GM23248 (cell line): ENCODE data around the gene LRMDA. TPM values are rescaled to one million over a fixed set of nuclear protein-coding genes. Genes with fewer than 3 reads are reported as not detected.

Experiments used
- DNase-seq: peaks from one replicate; pipeline ENCODE4 v3.0.0-alpha.2; 2015
- H2AFZ ChIP-seq: fragments of 200-600 bp; sonication (generic); 2 replicates; pipeline ENCODE4 v1.6.1; 2016; ENCODE audit warnings: antibody characterized with exemption
- H3F3A ChIP-seq: fragments of 200-600 bp; sonication (generic); 2 replicates; pipeline ENCODE4 v1.6.1; 2016; ENCODE audit warnings: mild to moderate bottlenecking, antibody characterized with exemption, mixed run types; ENCODE audit not compliant: insufficient read depth
- H3K27ac ChIP-seq: fragments of 200-600 bp; sonication (generic); 2 replicates; pipeline ENCODE4 v1.5.1; 2016; ENCODE audit warnings: mild to moderate bottlenecking
- H3K27me3 ChIP-seq: fragments of 200-600 bp; sonication (generic); replicated peaks from 2 replicates; pipeline ENCODE4 v1.6.1; 2016; ENCODE audit warnings: mild to moderate bottlenecking; ENCODE audit not compliant: insufficient read depth
- H3K36me3 ChIP-seq: fragments of 200-600 bp; sonication (generic); 2 replicates; pipeline ENCODE4 v1.6.1; 2016; ENCODE audit warnings: low read depth, mild to moderate bottlenecking
- H3K4me1 ChIP-seq: fragments of 200-600 bp; sonication (generic); 2 replicates; pipeline ENCODE4 v1.6.1; 2016; ENCODE audit warnings: mild to moderate bottlenecking; ENCODE audit not compliant: insufficient read depth
- H3K4me2 ChIP-seq: fragments of 200-600 bp; sonication (generic); one replicate; pipeline ENCODE4 v1.6.1; 2016; ENCODE audit warnings: mild to moderate bottlenecking; ENCODE audit not compliant: unreplicated experiment
- H3K4me3 ChIP-seq: fragments of 200-600 bp; sonication (generic); 2 replicates; pipeline ENCODE4 v1.5.1; 2016; ENCODE audit warnings: mild to moderate bottlenecking
- H3K79me2 ChIP-seq: fragments of 200-600 bp; sonication (generic); 2 replicates; pipeline ENCODE4 v1.6.1; 2016; ENCODE audit warnings: mild to moderate bottlenecking; ENCODE audit not compliant: insufficient read depth
- H3K9ac ChIP-seq: fragments of 200-600 bp; sonication (generic); 2 replicates; pipeline ENCODE4 v1.6.1; 2016; ENCODE audit warnings: mild to moderate bottlenecking
- H3K9me2 ChIP-seq: fragments of 200-600 bp; sonication (generic); 2 replicates; pipeline ENCODE4 v1.6.1; 2016; ENCODE audit warnings: mixed run types, mild to moderate bottlenecking, moderate library complexity; ENCODE audit not compliant: insufficient read depth
- H3K9me3 ChIP-seq: fragments of 200-600 bp; sonication (generic); one replicate; pipeline ENCODE4 v1.6.1; 2017; ENCODE audit warnings: low read depth
- H4K20me1 ChIP-seq: fragments of 200-600 bp; sonication (generic); 2 replicates; pipeline ENCODE4 v1.6.0; 2016; ENCODE audit not compliant: insufficient read depth
- EZH2 ChIP-seq: fragments of 200-600 bp; sonication (generic); IDR thresholded peaks from 2 replicates; pipeline ENCODE4 v1.6.1; 2018; ENCODE audit warnings: antibody characterized with exemption, mild to moderate bottlenecking; ENCODE audit not compliant: insufficient read depth, poor library complexity, severe bottlenecking
- EZH2phosphoT487 ChIP-seq: fragments of 200-600 bp; sonication (generic); IDR thresholded peaks from 2 replicates; pipeline ENCODE4 v1.6.1; 2018; ENCODE audit warnings: antibody characterized with exemption, moderate library complexity, mild to moderate bottlenecking, low read depth; ENCODE audit not compliant: insufficient read depth
- WGBS, 2 experiments: methylation state at CpG; one replicate each; pipeline ENCODE4 v1.1.6; 2015 to 2017; ENCODE audit warnings: low lambda C conversion rate in 2 of 2, low coverage in 1 of 2; ENCODE audit errors: missing lambda C conversion rate in 2 of 2; 5-methylcytosine and 5-hydroxymethylcytosine counted together
- in situ Hi-C: fragments of 300-500 bp; cut with MboI; formaldehyde crosslinking; loops from 2 replicates; pipeline ENCODE4 v1.15.0; 2020
- polyA plus RNA-seq: library from polyadenylated mRNA; unstranded; fragments of >200 nt; fragmentation: Nextera tagmentation; extraction: Ambion mirVana; gene quantifications from 2 replicates; pipeline ENCODE4 v1.2.1, GENCODE V29; 2016
- total RNA-seq: library from RNA; depleted of rRNA; stranded (reverse); fragments of >200 nt; shearing (Covaris generic); gene quantifications from 2 replicates; pipeline ENCODE4 v1.2.3, GENCODE V29; 2014

Gene LRMDA
- total and polyA plus RNA-seq, 2 experiments from 2014 or later = 2.6 TPM; not detected in 1

GRCh38 chr10:76350583-76350982 lies 919.2 kb downstream of the LRMDA start:
- H3K9me2 ChIP-seq = no peaks in the 10 kb centered on the region
- WGBS, 2 experiments = 21 to 22% methylated on average over 4 of the region's 4 CpGs
- no peaks in the 10 kb centered on the region for H3K27me3 ChIP-seq
- TF ChIP-seq EZH2phosphoT487 (no peak), EZH2 (no peak)
- no peak overlapping the region for H3K27ac ChIP-seq
- H3F3A ChIP-seq = peaks cover 7% of the 10 kb centered on the region; the same call in 1 of the 2 replicates
- H3K4me1 ChIP-seq = peaks cover 30% of the 10 kb centered on the region
- no peak overlapping the region for H3K9ac ChIP-seq
- no peaks in the 10 kb centered on the region for H4K20me1 ChIP-seq
- no peaks in the 10 kb centered on the region for H3K79me2 ChIP-seq
- no peak overlapping the region for H2AFZ ChIP-seq
- no peaks in the 10 kb centered on the region for H3K36me3 ChIP-seq
- DNase-seq = peak; percentile 38
- H3K9me3 ChIP-seq = no peaks in the 10 kb centered on the region
- in situ Hi-C loops = no loop called here
- no peak overlapping the region for H3K4me3 ChIP-seq
- no peak overlapping the region for H3K4me2 ChIP-seq

- Histone ChIP-seq H3K27ac (peak overlapping the region; percentile 22; the same call in 1 of the 2 replicates), H3K4me1 (peaks cover 30% of the 10 kb centered on the region), H3K4me3 (no peak overlapping the region), H3K79me2 (no peaks in the 10 kb centered on the region), H3K27me3 (no peaks in the 10 kb centered on the region), H4K20me1 (no peaks in the 10 kb centered on the region), H2AFZ (peak overlapping the region; percentile 14), H3F3A (peaks cover 7% of the 10 kb centered on the region; the same call in 1 of the 2 replicates), H3K4me2 (peak overlapping the region; percentile 54), H3K9me2 (0 out of 2 replicates have a peak, but pooled peaks cover 2% of the 10 kb centered on the region), H3K9ac (no peak overlapping the region), H3K36me3 (no peaks in the 10 kb centered on the region), H3K9me3 (no peaks in the 10 kb centered on the region)
- WGBS, 2 experiments = 46 to 48% methylated on average over 5 of the region's 5 CpGs
- DNase-seq = peak; percentile 94
- no peak for TF ChIP-seq EZH2
- TF ChIP-seq EZH2phosphoT487 = no peak
- in situ Hi-C loops = no loop called here
Observed at GRCh38 chr10:76352300-76352699, 920.9 kb downstream of the LRMDA start.

- H3K36me3 ChIP-seq = no peaks in the 10 kb centered on the region
- 43 to 44% methylated on average over 6 of the region's 6 CpGs for WGBS, 2 experiments
- H3K79me2 ChIP-seq = no peaks in the 10 kb centered on the region
- no peak for DNase-seq
- H3K27ac ChIP-seq = no peak overlapping the region
- H3K4me2 ChIP-seq = no peak overlapping the region
- H3K4me3 ChIP-seq = no peak overlapping the region
- H3K9me3 ChIP-seq = no peaks in the 10 kb centered on the region
- no peak for TF ChIP-seq EZH2
- TF ChIP-seq EZH2phosphoT487 = no peak
- peaks cover 30% of the 10 kb centered on the region for H3K4me1 ChIP-seq
- H2AFZ ChIP-seq = peak overlapping the region; percentile 14; the same call in 1 of the 2 replicates
- H3K9me2 ChIP-seq = 0 out of 2 replicates have a peak, but pooled peaks cover 2% of the 10 kb centered on the region
- in situ Hi-C loops = no loop called here
- H3K9ac ChIP-seq = no peak overlapping the region
- H4K20me1 ChIP-seq = no peaks in the 10 kb centered on the region
- peaks cover 7% of the 10 kb centered on the region; the same call in 1 of the 2 replicates for H3F3A ChIP-seq
- H3K27me3 ChIP-seq = no peaks in the 10 kb centered on the region
Observed at GRCh38 chr10:76353237-76353851, 921.9 kb downstream of the LRMDA start.

- DNase-seq = no peak
- H3K27ac ChIP-seq = no peak overlapping the region
- no peak overlapping the region for H3K4me3 ChIP-seq
- no peaks in the 10 kb centered on the region for H3K79me2 ChIP-seq
- H3K9me2 ChIP-seq = 0 out of 2 replicates have a peak, but pooled peaks cover 2% of the 10 kb centered on the region
- H4K20me1 ChIP-seq = no peaks in the 10 kb centered on the region
- peaks cover 33% of the 10 kb centered on the region for H3K4me1 ChIP-seq
- no peaks in the 10 kb centered on the region for H3K27me3 ChIP-seq
- no peak overlapping the region for H2AFZ ChIP-seq
- 85 to 87% methylated on average over 2 of the region's 2 CpGs for WGBS, 2 experiments
- no peaks in the 10 kb centered on the region for H3K36me3 ChIP-seq
- H3K4me2 ChIP-seq = no peak overlapping the region
- peaks cover 7% of the 10 kb centered on the region; the same call in 1 of the 2 replicates for H3F3A ChIP-seq
- no peaks in the 10 kb centered on the region for H3K9me3 ChIP-seq
- H3K9ac ChIP-seq = no peak overlapping the region
- in situ Hi-C loops = no loop called here
- TF ChIP-seq EZH2 (no peak), EZH2phosphoT487 (no peak)
Observed at GRCh38 chr10:76354212-76354738, 922.9 kb downstream of the LRMDA start.
